Measurements from ENCODE around the gene BFSP2.

Gene BFSP2

DNA sequence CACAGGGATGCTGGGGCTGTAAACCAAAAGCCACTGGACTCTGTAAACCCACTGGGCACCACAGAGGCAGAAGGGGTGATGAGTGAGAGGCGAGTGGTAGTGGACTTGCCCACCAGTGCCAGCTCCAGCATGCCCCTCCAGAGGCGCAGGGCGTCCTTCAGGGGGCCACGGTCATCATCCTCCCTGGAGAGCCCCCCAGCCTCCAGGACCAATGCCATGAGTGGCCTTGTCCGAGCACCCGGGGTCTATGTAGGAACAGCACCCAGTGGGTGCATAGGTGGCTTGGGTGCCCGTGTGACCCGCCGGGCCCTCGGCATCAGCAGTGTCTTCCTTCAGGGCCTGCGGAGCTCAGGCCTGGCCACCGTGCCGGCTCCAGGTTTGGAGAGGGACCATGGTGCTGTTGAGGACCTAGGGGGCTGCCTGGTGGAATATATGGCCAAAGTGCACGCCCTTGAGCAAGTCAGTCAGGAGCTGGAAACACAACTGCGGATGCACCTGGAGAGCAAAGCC lies at the start of gene BFSP2:
BFSP2 (plus strand) TSS at position 51 of the 510 bp plus-strand sequence; CDS start at position 79, 28 bp downstream.
- no peak within 1 kb of the TSS for H3K4me3 ChIP-seq (ENCODE audit: low read depth, low read length)
- TF ChIP-seq CTCF (IDR thresholded peaks at IDR 0.05; ENCODE audit: control insufficient read depth, extremely low read depth, insufficient read depth): no peak
- DNase-seq (ENCODE audit: low read depth): no peak

DNA sequence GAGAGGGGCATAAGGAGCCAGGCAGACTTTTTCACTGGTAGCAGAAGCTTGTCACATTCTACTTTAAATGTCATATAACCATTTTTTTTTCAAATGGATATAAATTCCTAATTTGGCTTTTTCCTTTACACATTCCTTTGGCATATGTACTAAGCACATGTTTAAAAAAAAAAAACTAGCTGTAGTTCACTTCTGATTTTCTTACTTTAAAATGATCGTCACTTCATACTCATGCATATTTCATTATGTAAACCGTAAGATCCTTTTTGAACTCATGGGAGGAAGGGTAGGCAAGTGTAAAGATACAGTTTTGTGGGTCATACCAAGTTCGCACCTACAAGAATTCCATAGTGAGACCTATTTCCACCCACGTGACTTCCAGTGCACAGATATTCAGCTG lies 45.1 kb upstream of the BFSP2 start:
- H3K4me3 ChIP-seq (ENCODE audit: low read depth, low read length): no peak overlapping the region
- TF ChIP-seq CTCF (IDR thresholded peaks at IDR 0.05; ENCODE audit: control insufficient read depth, extremely low read depth, insufficient read depth): no peak
- DNase-seq (ENCODE audit: low read depth): no peak

GRCh38 chr3:133360476-133360875 lies 39.4 kb upstream of the BFSP2 start:
- TF ChIP-seq CTCF (IDR thresholded peaks at IDR 0.05; ENCODE audit: control insufficient read depth, extremely low read depth, insufficient read depth): no peak
- DNase-seq (ENCODE audit: low read depth): no peak
- H3K4me3 ChIP-seq (ENCODE audit: low read depth, low read length): no peak overlapping the region

- TF ChIP-seq CTCF (IDR thresholded peaks at IDR 0.05; ENCODE audit: control insufficient read depth, extremely low read depth, insufficient read depth): no peak
Observed at GRCh38 chr3:133361011-133361410, 38.8 kb upstream of the BFSP2 start.

DNA sequence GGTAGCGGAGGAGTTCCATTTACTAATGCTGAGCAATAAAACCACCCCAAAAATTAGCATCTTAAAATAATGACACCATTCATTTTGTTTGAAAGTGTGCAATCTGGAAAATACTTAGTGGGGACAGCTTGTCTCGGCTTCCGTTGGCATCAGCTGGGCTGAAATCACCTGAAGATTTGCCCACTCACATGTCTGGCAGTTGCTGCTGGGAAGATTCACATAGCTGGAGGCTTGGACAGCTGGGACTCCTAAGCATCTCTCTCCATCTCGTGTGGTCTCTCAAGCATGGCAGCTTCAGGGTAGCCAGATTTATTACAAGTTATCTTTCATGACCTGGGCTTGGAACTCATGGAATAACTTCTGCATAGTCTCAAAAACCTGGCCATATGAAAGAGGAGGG lies 38.4 kb upstream of the BFSP2 start:
- no peak for TF ChIP-seq CTCF (IDR thresholded peaks at IDR 0.05; ENCODE audit: control insufficient read depth, extremely low read depth, insufficient read depth)
- no peak for DNase-seq (ENCODE audit: low read depth)
- no peak overlapping the region for H3K4me3 ChIP-seq (ENCODE audit: low read depth, low read length)

More at GRCh38 chr3:133361011-133361410, 38.8 kb upstream of the BFSP2 start:
- H3K4me3 ChIP-seq (ENCODE audit: low read depth, low read length): no peak overlapping the region
- DNase-seq (ENCODE audit: low read depth): no peak

- TF ChIP-seq CTCF (IDR thresholded peaks at IDR 0.05; ENCODE audit: control insufficient read depth, extremely low read depth, insufficient read depth): no peak
- no peak overlapping the region for H3K4me3 ChIP-seq (ENCODE audit: low read depth, low read length)
- no peak for DNase-seq (ENCODE audit: low read depth)
Observed at GRCh38 chr3:133362539-133362938, 37.3 kb upstream of the BFSP2 start.

DNA sequence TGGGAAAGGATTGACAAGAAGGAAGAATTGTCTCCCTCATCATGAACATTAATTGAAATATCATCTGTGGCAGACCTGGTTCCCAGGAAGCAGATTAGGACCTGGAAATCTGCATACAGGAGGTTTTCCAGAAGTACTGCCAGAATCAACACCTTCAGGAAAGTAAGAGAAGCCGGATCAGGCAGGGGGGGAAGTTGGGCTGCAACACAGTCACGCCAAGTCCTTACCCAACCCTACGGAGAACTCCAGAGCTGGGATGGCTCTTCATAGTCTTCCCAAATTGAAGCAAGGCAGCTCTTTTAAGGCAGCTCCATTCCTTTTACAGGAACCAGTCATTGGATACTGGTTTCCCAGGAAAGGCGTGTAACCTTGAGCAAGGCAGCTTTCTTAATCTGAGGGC lies 35.2 kb upstream of the BFSP2 start:
- no peak overlapping the region for H3K4me3 ChIP-seq (ENCODE audit: low read depth, low read length)
- TF ChIP-seq CTCF (IDR thresholded peaks at IDR 0.05; ENCODE audit: control insufficient read depth, extremely low read depth, insufficient read depth): no peak
- no peak for DNase-seq (ENCODE audit: low read depth)

Measured in LNCaP clone FGC (cell line).